ENCODE results near the gene GRP. TPM values are rescaled to one million over a fixed set of nuclear protein-coding genes. Genes with fewer than 3 reads are reported as not detected.
"Not testable (repeated sequence)": the region's sequence is repeated elsewhere in the genome, so short reads cannot be mapped to it uniquely, and the experiment has no call there.

GRP gene
- total and polyA plus RNA-seq, 10 of the 15 experiments (the other 5 are each of a cell fraction or from before 2014, with no cell fraction given) = not detected

DNA sequence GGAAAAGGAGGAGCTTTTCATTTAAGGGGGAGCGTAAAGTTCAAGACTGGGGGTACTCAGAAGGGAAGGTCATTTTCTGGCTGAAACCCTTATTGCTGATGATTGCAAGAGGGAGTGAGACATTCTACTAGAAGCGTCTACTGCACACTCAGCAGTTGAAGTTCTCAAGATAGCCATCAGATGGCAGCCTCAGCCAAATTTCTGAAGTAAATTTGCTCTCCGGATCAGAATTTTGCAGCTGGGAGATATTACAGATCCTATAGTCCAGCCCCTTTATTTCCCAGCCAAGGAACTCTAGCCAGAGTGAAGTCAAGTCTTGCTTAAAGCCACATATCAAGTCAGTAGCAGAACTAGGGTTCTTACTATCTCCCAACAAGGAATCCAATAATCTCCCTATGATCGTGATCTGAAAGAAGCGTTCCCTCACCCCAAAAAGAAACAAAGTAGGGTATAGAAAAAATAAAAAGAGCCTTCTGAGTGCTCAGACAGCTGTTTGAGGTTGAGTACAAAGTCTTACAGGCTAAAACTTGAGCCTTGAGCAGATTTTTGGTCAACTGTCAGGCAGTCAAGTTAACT, 29.3 kb downstream of the GRP start (continued):
- TF ChIP-seq, protein P1, sequence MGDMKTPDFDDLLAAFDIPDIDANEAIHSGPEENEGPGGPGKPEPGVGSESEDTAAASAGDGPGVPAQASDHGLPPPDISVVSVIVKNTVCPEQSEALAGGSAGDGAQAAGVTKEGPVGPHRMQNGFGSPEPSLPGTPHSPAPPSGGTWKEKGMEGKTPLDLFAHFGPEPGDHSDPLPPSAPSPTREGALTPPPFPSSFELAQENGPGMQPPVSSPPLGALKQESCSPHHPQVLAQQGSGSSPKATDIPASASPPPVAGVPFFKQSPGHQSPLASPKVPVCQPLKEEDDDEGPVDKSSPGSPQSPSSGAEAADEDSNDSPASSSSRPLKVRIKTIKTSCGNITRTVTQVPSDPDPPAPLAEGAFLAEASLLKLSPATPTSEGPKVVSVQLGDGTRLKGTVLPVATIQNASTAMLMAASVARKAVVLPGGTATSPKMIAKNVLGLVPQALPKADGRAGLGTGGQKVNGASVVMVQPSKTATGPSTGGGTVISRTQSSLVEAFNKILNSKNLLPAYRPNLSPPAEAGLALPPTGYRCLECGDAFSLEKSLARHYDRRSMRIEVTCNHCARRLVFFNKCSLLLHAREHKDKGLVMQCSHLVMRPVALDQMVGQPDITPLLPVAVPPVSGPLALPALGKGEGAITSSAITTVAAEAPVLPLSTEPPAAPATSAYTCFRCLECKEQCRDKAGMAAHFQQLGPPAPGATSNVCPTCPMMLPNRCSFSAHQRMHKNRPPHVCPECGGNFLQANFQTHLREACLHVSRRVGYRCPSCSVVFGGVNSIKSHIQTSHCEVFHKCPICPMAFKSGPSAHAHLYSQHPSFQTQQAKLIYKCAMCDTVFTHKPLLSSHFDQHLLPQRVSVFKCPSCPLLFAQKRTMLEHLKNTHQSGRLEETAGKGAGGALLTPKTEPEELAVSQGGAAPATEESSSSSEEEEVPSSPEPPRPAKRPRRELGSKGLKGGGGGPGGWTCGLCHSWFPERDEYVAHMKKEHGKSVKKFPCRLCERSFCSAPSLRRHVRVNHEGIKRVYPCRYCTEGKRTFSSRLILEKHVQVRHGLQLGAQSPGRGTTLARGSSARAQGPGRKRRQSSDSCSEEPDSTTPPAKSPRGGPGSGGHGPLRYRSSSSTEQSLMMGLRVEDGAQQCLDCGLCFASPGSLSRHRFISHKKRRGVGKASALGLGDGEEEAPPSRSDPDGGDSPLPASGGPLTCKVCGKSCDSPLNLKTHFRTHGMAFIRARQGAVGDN (IDR thresholded peaks at IDR 0.05) = no peak
- peak; percentile 70 for TF ChIP-seq RAD21 (IDR thresholded peaks at IDR 0.05; ENCODE audit: insufficient read depth, low read depth, low read length)
- no peak for TF ChIP-seq PAX5 (IDR thresholded peaks at IDR 0.05; ENCODE audit: borderline replicate concordance, low read depth, low read length)
- no peak for TF ChIP-seq SIX5 (IDR thresholded peaks at IDR 0.05; ENCODE audit: low read depth, low read length, severe bottlenecking)
- no peak for TF ChIP-seq TCF7 (IDR thresholded peaks at IDR 0.05; ENCODE audit: borderline replicate concordance)
- TF ChIP-seq PML (IDR thresholded peaks at IDR 0.05; ENCODE audit: low read length) = no peak
- TF ChIP-seq ZNF274 (IDR thresholded peaks at IDR 0.05; ENCODE audit: insufficient read depth, insufficient read length) = no peak
- TF ChIP-seq, protein P2, sequence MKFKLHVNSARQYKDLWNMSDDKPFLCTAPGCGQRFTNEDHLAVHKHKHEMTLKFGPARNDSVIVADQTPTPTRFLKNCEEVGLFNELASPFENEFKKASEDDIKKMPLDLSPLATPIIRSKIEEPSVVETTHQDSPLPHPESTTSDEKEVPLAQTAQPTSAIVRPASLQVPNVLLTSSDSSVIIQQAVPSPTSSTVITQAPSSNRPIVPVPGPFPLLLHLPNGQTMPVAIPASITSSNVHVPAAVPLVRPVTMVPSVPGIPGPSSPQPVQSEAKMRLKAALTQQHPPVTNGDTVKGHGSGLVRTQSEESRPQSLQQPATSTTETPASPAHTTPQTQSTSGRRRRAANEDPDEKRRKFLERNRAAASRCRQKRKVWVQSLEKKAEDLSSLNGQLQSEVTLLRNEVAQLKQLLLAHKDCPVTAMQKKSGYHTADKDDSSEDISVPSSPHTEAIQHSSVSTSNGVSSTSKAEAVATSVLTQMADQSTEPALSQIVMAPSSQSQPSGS (IDR thresholded peaks at IDR 0.05; ENCODE audit: low read length) = no peak
- TF ChIP-seq NFXL1 (IDR thresholded peaks at IDR 0.05; ENCODE audit: borderline replicate concordance) = no peak
- TF ChIP-seq IKZF1 (conservative IDR thresholded peaks at IDR 0.05) = no peak
- no peak for TF ChIP-seq HDGF (IDR thresholded peaks at IDR 0.05)

DNA sequence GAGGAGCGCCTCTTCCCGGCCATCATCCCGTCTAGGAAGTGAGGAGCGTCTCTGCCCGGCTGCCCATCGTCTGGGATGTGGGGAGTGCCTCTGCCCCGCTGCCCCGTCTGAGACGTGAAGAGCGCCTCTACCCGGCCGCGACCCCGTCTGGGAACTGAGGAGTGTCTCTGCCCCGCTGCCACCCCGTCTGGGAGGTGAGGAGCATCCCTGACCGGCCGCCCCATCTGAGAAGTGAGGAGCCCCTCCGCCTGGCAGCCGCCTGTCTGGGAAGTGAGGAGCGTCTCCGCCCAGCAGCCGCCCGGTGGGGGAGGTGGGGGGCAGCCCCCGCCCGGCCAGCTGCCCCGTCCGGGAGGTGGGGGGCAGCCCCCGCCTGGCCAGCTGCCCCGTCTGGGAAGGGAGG, 35.5 kb downstream of the GRP start:
- H3K4me3 ChIP-seq; H4K20me1 ChIP-seq (ENCODE audit: control insufficient read depth, insufficient read depth); BruUV-seq (replicated peaks); CTCF ChIA-PET; POLR2A ChIA-PET; ATAC-seq; RAD21 ChIA-PET (ENCODE audit: unreplicated experiment); H3K27me3 ChIP-seq (replicated peaks in 1 of 2; ENCODE audit: control insufficient read depth in 2 of 2, insufficient read depth in 2 of 2, low read length in 1 of 2); H3K4me2 ChIP-seq (ENCODE audit: control insufficient read depth, insufficient read depth); H3K79me2 ChIP-seq (ENCODE audit: control insufficient read depth, insufficient read depth, low read length); H3K9me3 ChIP-seq (replicated peaks; ENCODE audit: control insufficient read depth, insufficient read depth, low read length); FAIRE-seq; H3K9ac ChIP-seq (ENCODE audit: control insufficient read depth, insufficient read depth, low read length); in situ Hi-C loops (cut with MboI); H3K4me1 ChIP-seq (ENCODE audit: control insufficient read depth, insufficient read depth, low read length); SMC1A ChIA-PET (ENCODE audit: uncharacterized antibody, unreplicated experiment); H3K36me3 ChIP-seq (ENCODE audit: control insufficient read depth in 2 of 2, insufficient read depth in 2 of 2, low read length in 1 of 2); DNase-seq (ENCODE audit: low read depth, low spot score); intact Hi-C loops (cut with micrococcal nuclease; ENCODE audit: unreplicated experiment); H3K27ac ChIP-seq (ENCODE audit: control insufficient read depth, insufficient read depth); H2AFZ ChIP-seq (ENCODE audit: control insufficient read depth, low read depth, low read length): not testable (repeated sequence)
- 77% methylated on average over 20 of the region's 30 CpGs for WGBS (ENCODE audit: insufficient coverage, insufficient replicate concordance, low lambda C conversion rate, missing lambda C conversion rate)

DNA sequence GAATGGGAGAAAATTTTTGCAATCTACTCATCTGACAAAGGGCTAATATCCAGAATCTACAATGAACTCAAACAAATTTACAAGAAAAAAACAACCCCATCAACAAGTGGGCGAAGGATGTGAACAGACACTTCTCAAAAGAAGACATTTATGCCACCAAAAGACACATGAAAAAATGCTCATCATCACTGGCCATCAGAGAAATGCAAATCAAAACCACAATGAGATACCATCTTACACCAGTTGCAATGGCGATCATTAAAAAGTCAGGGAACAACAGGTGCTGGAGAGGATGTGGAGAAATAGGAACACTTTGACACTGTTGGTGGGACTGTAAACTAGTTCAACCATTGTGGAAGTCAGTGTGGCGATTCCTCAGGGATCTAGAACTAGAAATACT, 41.9 kb downstream of the GRP start:
- SMC1A ChIA-PET (ENCODE audit: uncharacterized antibody, unreplicated experiment); POLR2A ChIA-PET: not testable (repeated sequence)
- CTCF ChIA-PET = interaction anchor here (1.2 kb wide), 1 partner anchor 47 kb away, joined by 3 read pairs; no protein-coding TSS in a partner anchor

More for the DNA sequence above, 41.9 kb downstream of the GRP start:
- H3K36me3 ChIP-seq (ENCODE audit: control insufficient read depth in 2 of 2, insufficient read depth in 2 of 2, low read length in 1 of 2); H3K9me3 ChIP-seq (replicated peaks; ENCODE audit: control insufficient read depth, insufficient read depth, low read length); H3K9ac ChIP-seq (ENCODE audit: control insufficient read depth, insufficient read depth, low read length); H3K27ac ChIP-seq (ENCODE audit: control insufficient read depth, insufficient read depth); H4K20me1 ChIP-seq (ENCODE audit: control insufficient read depth, insufficient read depth); ATAC-seq; BruUV-seq (replicated peaks); DNase-seq (ENCODE audit: low read depth, low spot score); RAD21 ChIA-PET (ENCODE audit: unreplicated experiment); H3K4me2 ChIP-seq (ENCODE audit: control insufficient read depth, insufficient read depth); H2AFZ ChIP-seq (ENCODE audit: control insufficient read depth, low read depth, low read length); H3K4me3 ChIP-seq; H3K4me1 ChIP-seq (ENCODE audit: control insufficient read depth, insufficient read depth, low read length); intact Hi-C loops (cut with micrococcal nuclease; ENCODE audit: unreplicated experiment); FAIRE-seq; H3K79me2 ChIP-seq (ENCODE audit: control insufficient read depth, insufficient read depth, low read length); in situ Hi-C loops (cut with MboI): not testable (repeated sequence)
- 43% methylated on average over 3 of the region's 3 CpGs for WGBS (ENCODE audit: insufficient coverage, insufficient replicate concordance, low lambda C conversion rate, missing lambda C conversion rate)
- H3K27me3 ChIP-seq (replicated peaks in 1 of 2; ENCODE audit: control insufficient read depth in 2 of 2, insufficient read depth in 2 of 2, low read length in 1 of 2) = peaks cover 5 to 12% of the 10 kb centered on the region in 2 experiments; a peak in 3 of 4 replicates
